Neural progenitor cell (in vitro differentiated cells): ENCODE data around the gene CTIF.

Source experiments
- EZH2 ChIP-seq: fragments of 200-600 bp; sonication (generic); IDR thresholded peaks from 2 replicates; pipeline ENCODE4 v1.6.1; 2017; ENCODE audit warnings: antibody characterized with exemption, mild to moderate bottlenecking, moderate library complexity
- EZH2phosphoT487 ChIP-seq: fragments of 200-600 bp; sonication (generic); IDR thresholded peaks from 2 replicates; pipeline ENCODE4 v1.6.1; 2017; ENCODE audit warnings: antibody characterized with exemption
- TF ChIP-seq, protein P1 (sequence below): fragments of 200-600 bp; sonication (generic); IDR thresholded peaks from 2 replicates; pipeline ENCODE4 v1.5.1; 2017; ENCODE audit warnings: antibody characterized with exemption, mild to moderate bottlenecking

DNA sequence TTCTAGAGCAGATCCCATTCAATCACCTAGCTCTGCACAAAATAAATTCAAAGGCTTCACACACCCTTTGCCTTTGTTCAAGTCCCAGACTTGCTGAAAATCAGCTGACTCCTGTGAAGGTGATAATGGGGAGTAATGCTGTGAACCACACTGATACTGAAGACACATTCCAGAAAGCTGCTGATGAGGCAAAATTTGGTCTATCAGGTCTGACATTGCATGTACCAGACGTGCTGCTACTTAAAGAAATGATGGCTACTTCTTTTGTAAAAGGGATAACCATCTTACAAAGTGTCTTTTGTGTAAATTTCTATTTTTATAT, 7.8 kb upstream of the CTIF start:
- TF ChIP-seq, protein P1, sequence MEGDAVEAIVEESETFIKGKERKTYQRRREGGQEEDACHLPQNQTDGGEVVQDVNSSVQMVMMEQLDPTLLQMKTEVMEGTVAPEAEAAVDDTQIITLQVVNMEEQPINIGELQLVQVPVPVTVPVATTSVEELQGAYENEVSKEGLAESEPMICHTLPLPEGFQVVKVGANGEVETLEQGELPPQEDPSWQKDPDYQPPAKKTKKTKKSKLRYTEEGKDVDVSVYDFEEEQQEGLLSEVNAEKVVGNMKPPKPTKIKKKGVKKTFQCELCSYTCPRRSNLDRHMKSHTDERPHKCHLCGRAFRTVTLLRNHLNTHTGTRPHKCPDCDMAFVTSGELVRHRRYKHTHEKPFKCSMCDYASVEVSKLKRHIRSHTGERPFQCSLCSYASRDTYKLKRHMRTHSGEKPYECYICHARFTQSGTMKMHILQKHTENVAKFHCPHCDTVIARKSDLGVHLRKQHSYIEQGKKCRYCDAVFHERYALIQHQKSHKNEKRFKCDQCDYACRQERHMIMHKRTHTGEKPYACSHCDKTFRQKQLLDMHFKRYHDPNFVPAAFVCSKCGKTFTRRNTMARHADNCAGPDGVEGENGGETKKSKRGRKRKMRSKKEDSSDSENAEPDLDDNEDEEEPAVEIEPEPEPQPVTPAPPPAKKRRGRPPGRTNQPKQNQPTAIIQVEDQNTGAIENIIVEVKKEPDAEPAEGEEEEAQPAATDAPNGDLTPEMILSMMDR, result no peak
- no peak for TF ChIP-seq EZH2
- no peak for TF ChIP-seq EZH2phosphoT487
